HG03521 (cell line): ENCODE results near the gene CHKA.

Experiments
- ATAC-seq: cut with Tn5 transposase; IDR thresholded peaks from one replicate; pipeline ENCODE4 v1.9.1; 2021; ENCODE audit warnings: mild to moderate bottlenecking, moderate library complexity; ENCODE audit not compliant: unreplicated experiment

Gene CHKA

DNA sequence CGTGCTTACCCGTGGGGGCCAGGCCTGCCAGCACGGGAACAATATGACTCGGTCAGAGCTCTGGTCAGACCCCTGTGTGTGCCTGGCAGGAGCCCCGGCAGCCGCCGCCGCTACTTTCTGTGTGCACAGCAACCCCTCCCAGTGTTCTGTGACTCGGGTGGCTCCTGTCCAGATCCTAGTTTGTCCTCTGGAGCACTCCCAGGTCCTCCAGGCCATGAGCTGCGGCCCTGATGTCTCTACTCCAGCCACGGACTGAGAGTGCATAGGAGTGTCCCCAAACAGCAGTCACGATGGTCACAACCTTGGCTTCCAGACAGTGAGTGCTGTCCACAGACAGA lies 87.5 kb downstream of the CHKA start:
- ATAC-seq, result no peak

DNA sequence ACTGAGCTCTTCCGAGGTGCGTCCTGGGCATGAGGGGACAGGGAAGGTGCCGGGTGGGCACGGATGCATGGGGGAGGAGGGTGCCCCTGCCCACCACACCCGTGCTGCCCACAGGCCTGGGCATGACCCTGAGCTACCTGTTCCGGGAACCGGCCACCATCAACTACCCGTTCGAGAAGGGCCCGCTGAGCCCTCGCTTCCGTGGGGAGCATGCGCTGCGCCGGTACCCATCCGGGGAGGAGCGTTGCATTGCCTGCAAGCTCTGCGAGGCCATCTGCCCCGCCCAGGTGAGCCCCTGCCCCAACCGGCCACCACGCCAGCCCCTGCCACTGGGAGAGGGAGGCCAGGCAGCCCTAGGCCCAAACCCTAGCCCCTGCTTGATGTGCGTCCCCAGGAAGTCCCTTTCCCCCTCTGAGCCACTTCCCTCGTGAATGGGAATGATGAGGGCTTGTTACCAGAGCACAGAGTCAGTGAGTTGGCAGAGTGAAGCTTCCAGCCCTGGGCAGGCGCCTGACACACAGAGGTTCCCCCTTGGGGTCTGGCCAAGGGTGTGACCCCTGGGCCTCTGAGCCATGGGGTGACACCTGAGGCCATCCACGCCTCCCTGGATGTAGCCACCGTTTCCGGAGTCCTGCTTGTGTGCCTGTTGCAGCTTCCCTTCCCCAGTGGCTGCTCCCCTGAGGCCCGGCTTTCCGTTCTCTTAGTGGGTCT lies 88.0 kb downstream of the CHKA start:
- no peak for ATAC-seq

DNA sequence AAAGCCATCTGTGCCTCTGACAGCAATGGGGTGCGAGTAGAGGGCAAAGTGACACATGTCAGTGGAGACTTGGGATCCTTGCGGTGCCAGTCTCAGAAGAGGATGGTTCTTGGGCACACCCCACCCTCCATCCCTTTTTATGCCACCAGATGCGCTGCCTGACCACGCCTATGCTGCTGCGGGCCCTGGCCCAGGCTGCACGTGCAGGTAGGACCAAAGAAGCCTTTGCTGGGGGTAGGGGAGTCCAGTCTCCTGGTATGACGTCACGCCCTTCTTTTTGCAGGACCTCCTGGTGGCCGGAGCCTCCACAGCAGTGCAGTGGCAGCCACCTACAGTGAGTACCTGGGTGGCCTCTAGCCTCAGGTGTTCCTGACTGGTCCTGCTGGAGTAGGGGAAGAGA lies 89.2 kb downstream of the CHKA start:
- no peak for ATAC-seq

DNA sequence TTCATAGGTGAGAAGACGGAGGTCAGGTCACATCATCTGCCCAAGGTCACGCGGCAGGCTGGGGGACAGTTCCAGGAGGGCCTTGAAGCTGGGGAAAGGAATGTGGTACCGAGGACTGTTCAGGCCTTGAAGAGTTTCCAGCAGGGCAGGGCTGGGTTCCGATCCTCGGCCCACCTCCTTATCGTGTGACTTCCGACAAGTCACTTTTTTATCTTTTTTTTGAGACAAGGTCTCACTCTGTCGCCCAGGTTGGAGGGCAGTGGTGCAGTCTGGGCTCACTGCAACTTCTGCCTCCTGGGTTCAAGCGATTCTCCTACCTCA lies 90.1 kb downstream of the CHKA start:
- no peak for ATAC-seq

DNA sequence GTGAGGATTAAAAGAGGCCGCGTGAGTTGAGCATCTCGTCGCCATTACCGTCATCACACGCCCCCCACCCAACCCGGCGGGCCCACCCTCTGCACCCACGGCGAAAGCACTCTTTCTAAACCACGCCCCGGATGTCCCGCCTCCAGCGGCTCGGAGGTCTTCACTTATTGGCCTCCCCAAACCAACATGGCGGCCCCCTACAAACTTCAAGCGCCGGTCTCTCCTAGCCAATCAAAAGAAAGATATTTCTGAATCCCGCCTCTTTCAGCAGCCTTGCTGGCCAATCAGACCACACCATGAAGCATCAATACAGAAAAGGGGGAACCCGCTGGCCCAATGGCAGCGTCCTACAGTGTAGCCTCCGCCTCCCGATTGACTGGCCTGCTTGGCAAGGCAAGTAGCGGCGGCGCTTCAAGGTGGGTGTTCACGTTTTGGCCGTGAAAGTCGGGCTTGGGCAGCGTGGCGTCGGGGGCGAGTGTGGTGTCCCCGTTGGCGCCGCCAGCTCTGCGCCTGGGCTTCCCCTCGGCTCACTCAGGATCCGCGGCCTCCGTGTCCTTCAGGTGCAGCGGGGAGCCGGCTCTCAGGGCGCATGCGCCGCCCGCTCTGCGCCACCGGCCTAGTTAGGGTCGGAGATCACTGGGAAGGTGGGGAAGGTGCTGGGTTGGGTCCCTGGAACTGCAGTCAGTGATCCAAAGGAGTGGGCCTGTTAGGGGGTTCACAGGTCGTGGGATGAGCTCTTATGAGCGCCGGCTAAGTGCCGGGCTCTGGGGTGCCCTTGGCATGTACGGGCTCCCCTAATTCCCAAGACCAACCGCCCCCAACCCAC lies 90.7 kb downstream of the CHKA start, which contains the start of gene NDUFS8:
Gene NDUFS8 (plus strand): TSS at position 364 of the 826 bp plus-strand sequence. CDS start 1,471 bp downstream, outside the sequence.
- peak; percentile 94 for ATAC-seq

DNA sequence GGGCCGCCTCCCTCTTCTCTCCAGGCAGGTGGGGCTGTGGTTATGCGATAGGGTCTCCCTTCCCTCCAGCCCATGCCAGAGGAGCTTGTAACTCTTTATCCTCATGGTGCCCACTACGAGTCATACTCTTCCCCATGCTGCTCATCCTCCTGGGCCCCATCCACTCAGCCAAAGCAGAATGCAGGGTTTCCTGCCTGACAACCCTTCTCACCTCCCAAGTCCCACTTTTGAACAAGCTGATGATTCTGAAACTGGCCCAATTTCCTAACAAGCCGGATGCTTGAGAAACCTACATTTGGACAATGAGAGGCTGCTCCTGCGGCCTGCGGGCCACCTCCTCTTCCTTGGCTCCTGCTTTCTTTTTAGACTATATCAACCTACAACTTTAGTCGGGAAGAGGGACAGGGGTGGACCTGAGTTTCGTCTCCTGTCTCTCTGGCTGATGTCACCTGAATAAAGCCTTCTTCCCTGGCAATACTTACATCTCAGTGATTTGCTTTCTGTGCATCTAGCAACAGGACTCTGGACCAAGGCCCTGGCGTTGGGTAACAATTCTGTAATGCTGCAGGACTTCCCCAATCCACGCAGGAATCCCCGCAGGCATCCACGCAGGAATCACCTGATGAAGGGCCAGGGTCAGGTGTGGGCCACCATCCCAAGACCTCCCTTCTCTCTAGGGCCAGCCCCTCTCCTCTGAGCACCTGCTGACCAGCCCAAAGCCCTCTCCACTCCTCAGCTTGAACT lies 92.2 kb downstream of the CHKA start:
- no peak for ATAC-seq

DNA sequence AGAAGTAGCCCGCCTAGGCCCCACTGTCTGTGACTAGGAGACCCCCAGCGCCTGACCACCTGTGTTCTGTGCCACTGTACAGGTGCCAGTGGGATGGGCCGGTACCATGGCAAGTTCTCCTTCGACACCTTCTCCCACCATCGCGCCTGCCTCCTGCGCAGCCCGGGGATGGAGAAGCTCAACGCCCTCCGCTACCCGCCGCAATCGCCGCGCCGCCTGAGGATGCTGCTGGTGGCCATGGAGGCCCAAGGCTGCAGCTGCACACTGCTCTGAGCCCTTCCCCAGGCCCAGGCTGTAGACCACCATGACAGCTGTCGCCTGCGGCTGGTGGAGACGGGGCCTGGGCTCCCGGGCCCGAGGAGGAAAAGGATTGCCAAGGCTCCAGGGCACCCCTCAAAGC lies 93.5 kb downstream of the CHKA start:
- no peak for ATAC-seq

DNA sequence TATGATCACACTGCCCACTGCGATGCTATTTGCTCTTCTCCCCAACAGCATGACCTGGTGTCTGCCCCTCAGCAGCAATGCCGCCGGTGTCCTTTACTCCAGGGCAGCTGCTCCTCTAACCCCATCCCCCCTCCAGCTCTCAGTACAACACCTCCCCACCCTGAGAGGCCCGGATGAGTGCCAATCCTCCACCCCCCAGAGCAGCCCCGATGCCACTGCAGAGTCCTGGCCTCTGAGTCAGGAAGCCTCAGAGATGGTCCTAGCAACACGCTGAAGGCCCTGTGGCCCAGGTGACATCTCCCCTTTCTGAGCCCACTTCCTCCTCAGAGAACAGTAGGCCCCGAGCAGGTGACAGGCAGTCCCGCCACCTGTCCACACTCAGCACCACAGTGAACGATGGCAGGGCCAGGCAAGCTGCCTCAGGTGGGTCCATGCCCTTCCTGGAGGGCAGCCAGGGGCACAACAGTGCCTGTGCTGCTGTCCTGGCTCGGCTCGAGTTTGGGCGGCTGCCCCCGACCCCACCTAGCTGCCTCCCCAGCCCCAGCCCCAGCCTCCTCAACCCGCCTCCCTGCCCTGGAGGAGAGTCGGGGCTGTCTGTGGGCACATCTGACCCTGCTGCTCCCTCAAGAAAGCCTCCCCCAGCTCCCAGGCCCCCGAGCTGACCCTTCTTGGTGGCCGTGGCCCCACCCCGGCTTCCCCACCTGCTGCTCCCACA lies 94.6 kb downstream of the CHKA start:
- no peak for ATAC-seq

DNA sequence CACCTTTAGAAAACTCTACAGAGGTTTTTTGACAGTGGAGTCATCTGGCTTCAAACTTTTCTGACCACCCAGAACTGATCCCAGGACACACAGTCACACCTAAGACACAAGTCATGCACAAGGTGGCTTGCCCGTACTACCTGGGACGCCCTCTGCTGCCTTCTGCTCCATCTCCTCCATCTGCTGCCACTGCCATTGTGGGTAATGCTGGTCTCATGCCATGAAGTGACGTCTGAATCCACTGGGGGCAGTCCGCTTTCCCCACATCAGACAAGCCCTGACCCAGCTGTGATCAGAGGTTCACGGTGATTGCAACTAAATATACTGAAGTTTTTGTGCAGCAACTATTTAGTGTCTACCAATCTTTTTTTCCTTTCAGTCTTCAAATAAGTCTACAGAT lies 96.1 kb downstream of the CHKA start:
- ATAC-seq, result no peak

DNA sequence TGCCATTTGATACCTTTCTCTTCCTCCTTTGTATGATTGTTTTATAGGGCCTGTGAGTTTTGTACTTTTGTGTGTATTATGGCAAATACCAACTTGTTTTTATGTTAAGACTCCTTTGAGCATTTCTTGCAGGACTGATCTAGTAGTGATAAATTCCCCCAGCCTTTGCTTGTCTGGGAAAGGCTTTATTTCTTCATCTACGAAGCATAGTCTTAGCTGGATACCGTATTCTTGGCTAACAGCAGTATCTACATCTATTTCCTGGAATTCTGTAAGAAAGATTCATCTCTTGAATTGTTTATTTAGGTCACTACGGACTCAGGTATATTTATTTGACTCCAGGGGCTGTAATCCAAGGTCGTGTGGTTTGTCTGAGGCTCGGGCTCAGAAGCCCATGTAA lies 96.7 kb downstream of the CHKA start:
- no peak for ATAC-seq

DNA sequence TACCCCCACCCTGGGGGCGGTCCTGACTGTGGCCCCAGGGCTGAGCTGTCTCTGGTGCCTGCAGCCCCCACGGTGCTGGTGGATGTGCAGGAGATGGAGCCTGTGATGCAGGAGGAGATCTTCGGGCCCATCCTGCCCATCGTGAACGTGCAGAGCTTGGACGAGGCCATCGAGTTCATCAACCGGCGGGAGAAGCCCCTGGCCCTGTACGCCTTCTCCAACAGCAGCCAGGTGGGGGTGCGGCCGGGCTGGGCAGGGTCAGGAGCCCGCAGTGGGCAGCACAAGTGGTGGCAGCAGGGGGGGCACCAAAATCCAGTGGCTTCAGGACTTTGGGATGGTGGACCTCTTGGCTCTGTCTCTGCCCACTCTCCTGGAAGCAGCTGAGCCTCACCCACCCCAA lies 98.7 kb downstream of the CHKA start:
- no peak for ATAC-seq

DNA sequence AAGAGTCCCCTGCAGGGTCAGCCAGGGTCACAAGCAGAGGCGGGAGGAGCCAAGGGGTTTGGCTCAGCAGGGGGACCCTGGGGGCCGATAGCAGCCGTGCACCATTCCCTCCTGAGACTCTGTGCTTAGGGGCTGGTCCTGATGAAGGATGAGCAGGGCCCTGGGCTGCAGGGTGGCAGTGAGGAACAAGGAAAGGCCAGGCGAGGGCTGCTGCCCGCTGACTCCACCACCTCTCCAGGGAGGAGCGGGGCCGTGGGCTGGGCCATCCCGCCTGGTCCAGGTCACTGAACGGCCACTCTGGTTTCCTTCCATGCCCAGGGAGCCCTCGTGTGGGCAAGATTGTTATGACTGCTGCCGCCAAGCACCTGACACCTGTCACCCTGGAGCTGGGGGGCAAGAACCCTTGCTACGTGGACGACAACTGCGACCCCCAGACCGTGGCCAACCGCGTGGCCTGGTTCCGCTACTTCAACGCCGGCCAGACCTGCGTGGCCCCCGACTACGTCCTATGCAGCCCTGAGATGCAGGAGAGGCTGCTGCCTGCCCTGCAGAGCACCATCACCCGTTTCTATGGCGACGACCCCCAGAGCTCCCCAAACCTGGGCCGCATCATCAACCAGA lies 99.9 kb downstream of the CHKA start:
- ATAC-seq, result no peak

DNA sequence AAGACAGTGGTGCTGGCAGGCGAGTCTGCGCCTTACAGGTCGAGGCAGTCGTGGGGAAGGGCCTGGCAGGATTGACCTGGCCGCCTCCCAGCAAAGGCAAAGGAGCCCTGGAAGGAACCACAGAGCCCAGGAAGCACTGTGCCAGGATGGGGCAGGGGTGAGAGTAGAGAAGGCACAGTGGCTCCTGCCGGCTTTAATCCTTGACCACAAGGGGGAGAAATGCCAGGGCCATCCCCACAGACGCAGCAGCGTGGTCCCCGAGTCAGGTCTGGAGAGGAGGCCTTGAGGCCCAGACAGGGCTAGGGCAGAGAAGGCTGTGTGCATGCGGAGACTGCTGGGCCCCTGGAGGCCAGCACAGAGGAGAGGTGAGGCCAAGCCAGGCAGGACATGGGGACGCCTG lies 100.6 kb downstream of the CHKA start:
- no peak for ATAC-seq

DNA sequence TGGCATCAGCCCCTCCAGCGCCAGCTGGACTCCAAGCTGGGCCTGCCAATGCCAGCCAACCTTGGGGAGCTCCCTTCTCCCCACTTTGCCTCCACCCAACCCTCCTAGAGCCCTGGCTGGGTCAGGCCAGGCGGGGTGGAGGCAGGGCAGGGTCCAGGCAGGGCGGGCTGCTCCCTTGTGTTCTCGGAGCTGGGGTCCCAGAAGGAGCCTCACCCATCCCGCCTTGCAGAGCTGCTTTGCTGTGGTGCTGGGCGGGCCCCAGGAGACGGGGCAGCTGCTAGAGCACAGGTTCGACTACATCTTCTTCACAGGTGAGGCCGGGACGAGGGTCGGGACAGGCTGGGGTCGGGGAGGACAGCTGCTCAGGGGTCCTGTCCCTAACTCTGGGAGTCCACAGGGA lies 101.7 kb downstream of the CHKA start:
- no peak for ATAC-seq

DNA sequence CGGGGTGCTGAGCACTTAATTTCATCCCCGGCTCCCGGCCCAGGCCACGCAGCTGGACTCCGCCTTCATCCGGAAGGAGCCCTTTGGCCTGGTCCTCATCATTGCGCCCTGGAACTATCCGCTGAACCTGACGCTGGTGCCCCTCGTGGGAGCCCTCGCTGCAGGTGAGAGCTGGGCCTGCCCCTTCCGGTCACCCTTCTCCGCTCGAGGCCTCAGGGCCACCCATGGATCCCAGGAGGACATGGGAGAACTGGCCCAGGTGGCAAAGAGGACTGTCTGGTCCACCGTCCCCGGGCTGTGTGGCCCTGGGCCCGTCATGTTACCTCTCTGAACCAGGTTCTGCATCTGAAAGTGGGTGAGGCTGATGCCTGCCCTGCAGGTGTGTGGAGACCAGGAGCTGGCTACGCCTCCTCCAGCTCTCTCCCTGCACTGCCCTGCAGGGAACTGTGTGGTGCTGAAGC lies 102.4 kb downstream of the CHKA start:
- no peak for ATAC-seq

DNA sequence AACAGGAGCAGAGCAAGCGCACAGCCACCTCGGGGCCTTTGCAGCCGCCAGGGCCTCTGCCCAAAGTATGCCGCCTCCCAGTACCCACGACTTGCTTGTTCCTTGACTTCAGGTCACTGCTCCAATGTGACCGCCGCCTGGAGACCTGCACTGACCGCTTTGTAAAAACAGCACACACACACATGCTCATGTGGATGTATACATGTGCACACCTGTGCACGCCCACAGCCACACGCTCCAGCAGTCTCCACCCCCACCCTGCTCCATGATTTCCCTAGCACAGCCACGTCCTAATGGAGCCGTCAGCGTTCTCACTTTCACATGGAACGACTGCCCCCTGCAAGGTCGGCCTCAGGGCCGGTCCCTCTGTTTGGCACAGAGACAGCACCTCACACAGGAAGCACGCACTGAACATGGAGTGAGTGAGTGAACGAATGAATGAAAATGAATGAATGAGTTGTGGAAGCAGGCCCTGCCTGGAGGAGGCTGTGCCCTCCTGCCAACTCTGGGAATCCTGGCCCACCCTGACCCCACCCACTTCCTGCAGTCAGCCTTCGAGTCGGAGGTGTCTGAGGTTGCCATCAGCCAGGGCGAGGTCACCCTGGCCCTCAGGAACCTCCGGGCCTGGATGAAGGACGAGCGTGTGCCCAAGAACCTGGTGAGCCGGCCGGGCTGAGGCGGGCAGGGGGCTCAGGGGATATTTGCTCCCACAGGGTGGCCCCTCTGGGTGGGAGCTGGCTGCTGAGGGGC lies 103.0 kb downstream of the CHKA start:
- no peak for ATAC-seq

DNA sequence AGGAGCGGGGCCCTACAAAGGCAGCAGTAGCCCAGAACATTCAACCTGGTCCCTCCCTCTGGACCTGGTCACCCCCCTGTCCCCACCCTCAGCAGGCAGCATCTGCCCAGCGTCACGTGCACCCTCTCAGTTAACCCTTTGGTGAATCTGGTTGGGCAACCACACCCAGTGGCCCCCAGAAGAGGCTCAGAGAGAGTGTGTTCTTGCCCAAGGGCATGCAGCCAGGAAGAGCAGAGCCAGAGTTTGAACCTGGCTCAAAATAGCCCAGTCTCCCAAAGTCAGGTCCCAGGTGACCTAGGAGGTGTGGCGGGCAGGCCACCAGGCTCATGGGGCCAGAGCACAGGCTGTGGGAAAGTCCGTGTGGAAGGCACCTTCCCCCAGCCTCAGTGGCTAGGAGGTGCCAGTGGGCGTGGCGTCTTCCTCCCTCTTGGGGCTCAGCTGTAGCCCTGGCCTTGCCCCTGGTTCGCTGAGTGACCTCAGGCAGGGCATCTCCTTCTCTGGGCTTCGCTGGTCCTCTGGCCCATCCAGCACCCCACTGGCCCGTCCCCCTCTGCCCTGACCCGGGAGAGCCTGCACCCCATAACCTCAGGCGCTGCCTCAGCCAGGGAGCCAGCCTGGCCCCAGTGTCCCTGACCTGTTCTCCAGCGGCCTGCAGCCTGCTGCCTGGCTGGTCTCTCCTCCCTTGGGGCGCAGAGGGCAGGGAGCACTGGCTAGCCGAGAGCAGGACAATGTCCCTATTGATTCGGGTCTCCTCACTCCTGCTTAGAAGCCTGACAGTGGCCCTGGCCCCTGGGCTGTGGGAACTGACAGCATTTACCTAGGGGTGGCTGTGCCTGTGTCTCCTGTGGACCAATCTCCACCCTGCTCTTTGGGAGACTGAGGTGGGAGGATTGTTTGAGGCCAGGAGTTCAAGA lies 104.0 kb downstream of the CHKA start:
- no peak for ATAC-seq

DNA sequence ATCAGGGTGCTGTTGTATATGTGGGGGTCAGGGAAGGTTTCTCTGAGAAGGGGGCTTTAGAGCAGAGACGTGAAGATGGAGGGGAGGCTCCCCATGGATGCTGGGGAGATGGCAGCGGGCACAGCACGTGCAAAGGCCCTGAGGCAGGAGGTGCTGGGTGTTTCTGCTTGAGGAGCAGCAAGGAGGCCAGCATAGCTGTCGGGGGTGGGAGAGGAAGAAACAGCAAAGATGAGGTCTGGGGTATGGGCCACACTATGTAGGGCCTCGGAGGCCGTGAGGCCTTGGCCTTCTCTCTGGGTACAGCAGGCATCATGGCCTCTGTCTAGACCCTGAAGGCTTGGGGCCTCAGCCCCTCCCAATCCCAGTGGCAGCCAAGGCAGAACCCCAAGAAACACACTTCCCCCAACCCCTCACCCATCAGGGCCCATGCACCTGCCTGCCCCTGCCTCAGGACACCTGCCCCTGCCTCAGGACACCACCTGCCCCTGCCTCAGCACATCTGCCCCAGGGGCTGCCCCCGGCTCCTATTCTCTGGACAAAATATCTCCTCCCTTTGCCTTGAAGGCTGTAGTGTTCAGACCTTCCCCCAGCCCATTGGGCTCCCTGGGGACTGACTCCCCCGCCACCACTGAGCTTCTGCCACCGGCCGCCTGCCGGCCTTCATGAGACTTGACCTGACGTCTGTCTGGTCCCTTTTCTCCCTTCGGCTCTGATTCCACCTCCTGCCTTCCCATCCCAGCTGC lies 104.9 kb downstream of the CHKA start:
- no peak for ATAC-seq
